H1 (cell line): ENCODE measurements around the gene TMEM59L. TPM values are rescaled to one million over a fixed set of nuclear protein-coding genes. Genes with fewer than 3 reads are reported as not detected.

Experiments
- CTCF ChIA-PET: fragments of 300-600 bp; sonication (Branson Sonifier 250); formaldehyde crosslinking; loops from one replicate; lab custom pipeline; 2021; ENCODE audit not compliant: partially characterized antibody; lab: Charles Lee
- POLR2A ChIA-PET: fragments of 300-600 bp; sonication (Branson Sonifier 250); formaldehyde crosslinking; loops from one replicate; lab custom pipeline; 2021; ENCODE audit warnings: inconsistent platforms; ENCODE audit not compliant: partially characterized antibody; lab: Charles Lee
- DNase-seq, 2 experiments: peaks; one replicate each; pipeline versions ENCODE4 v3.0.0 to v3.0.0-alpha.2; 2010 to 2022; ENCODE audit warnings: low spot score in 2 of 2, low read depth in 1 of 2, mixed read lengths in 1 of 2
- FAIRE-seq: peaks from 2 replicates; lab custom pipeline; 2011; peaks lifted over from hg19 to GRCh38; lab: Jason Lieb, UNC
- H2AFZ ChIP-seq: 2 replicates; pipeline ENCODE4 v1.8.1; 2012; ENCODE audit warnings: low read length, inconsistent platforms
- H2AK5ac ChIP-seq: 2 replicates; pipeline ENCODE4 v1.6.1; 2013; ENCODE audit warnings: low read depth, low read length
- H2BK120ac ChIP-seq: replicated peaks from 2 replicates; pipeline ENCODE3; 2013; ENCODE audit warnings: low read depth, low read length, inconsistent platforms
- H2BK12ac ChIP-seq: 2 replicates; pipeline ENCODE4 v1.6.1; 2013; ENCODE audit warnings: low read depth, low read length
- H2BK15ac ChIP-seq: 2 replicates; pipeline ENCODE4 v1.6.1; 2013; ENCODE audit warnings: low read length
- H2BK20ac ChIP-seq: 2 replicates; pipeline ENCODE4 v1.6.1; 2013; ENCODE audit warnings: low read length
- H2BK5ac ChIP-seq: 2 replicates; pipeline ENCODE4 v1.6.1; 2013; ENCODE audit warnings: low read depth, low read length
- H3K14ac ChIP-seq: 2 replicates; pipeline ENCODE4 v1.6.1; 2013; ENCODE audit warnings: inconsistent platforms; ENCODE audit not compliant: insufficient read length
- H3K18ac ChIP-seq: 2 replicates; pipeline ENCODE4 v1.6.1; 2013; ENCODE audit warnings: low read length; ENCODE audit errors: extremely low read depth
- H3K23ac ChIP-seq: 2 replicates; pipeline ENCODE4 v1.6.1; 2013; ENCODE audit warnings: inconsistent platforms; ENCODE audit not compliant: insufficient read length
- H3K23me2 ChIP-seq: 2 replicates; pipeline ENCODE4 v1.6.1; 2013; ENCODE audit warnings: low read depth, low read length
- H3K27ac ChIP-seq: 2 replicates; pipeline ENCODE4 v1.6.1; 2011; ENCODE audit warnings: low read depth, low read length, inconsistent platforms
- H3K27me3 ChIP-seq, 4 experiments: replicated peaks in 1 of 4; 1 replicate in 1 of 4; 2 replicates in 3 of 4; pipeline versions ENCODE4 v1.6.1 to v1.8.1; 2011 to 2013; ENCODE audit warnings: low read length in 3 of 4, mild to moderate bottlenecking in 3 of 4, inconsistent platforms in 2 of 4, mixed read lengths in 2 of 4, moderate library complexity in 1 of 4; ENCODE audit not compliant: control insufficient read depth in 3 of 4, insufficient read depth in 3 of 4; ENCODE audit errors: extremely low read depth in 1 of 4
- H3K36me3 ChIP-seq, 4 experiments: 2 replicates each; pipeline versions ENCODE4 v1.6.1 to v1.8.1; 2011 to 2013; ENCODE audit warnings: mild to moderate bottlenecking in 4 of 4, low read length in 3 of 4, moderate library complexity in 2 of 4, control low read depth in 1 of 4, inconsistent platforms in 1 of 4; ENCODE audit not compliant: insufficient read depth in 4 of 4, control insufficient read depth in 2 of 4
- H3K4ac ChIP-seq: replicated peaks from 2 replicates; pipeline ENCODE3; 2013; ENCODE audit warnings: low read length, low read depth, mixed read lengths, inconsistent platforms; ENCODE audit not compliant: insufficient read length
- H3K4me1 ChIP-seq, 4 experiments: replicated peaks in 1 of 4; 1 replicate in 1 of 4; 2 replicates in 3 of 4; pipeline versions ENCODE4 v1.6.1 to v1.8.1; 2011 to 2013; ENCODE audit warnings: low read length in 3 of 4, inconsistent platforms in 2 of 4, mixed read lengths in 1 of 4; ENCODE audit not compliant: insufficient read depth in 4 of 4, control insufficient read depth in 3 of 4
- H3K4me2 ChIP-seq, 2 experiments: 2 replicates each; pipeline versions ENCODE4 v1.6.1 to v1.8.1; 2011 to 2013; ENCODE audit warnings: low read depth in 2 of 2, low read length in 2 of 2, control low read depth in 1 of 2, inconsistent platforms in 1 of 2, mild to moderate bottlenecking in 1 of 2; ENCODE audit not compliant: insufficient read depth in 1 of 2
- H3K4me3 ChIP-seq, 4 experiments: fragments of 200-600, 300-600 bp in 1 of 4; sonication (generic), shearing (Covaris generic), sonication (Bioruptor Twin) in 1 of 4; 2 replicates each; pipeline versions ENCODE4 v1.5.1 to v1.8.1; 2011 to 2016; ENCODE audit warnings: low read length in 4 of 4, low read depth in 3 of 4, control low read depth in 2 of 4, inconsistent platforms in 2 of 4, mild to moderate bottlenecking in 2 of 4, mixed read lengths in 1 of 4, moderate library complexity in 1 of 4; ENCODE audit not compliant: insufficient read depth in 2 of 4; ENCODE audit errors: extremely low read depth in 1 of 4
- H3K56ac ChIP-seq: replicated peaks from 2 replicates; pipeline ENCODE3; 2013; ENCODE audit warnings: low read depth, mild to moderate bottlenecking, mixed read lengths, low read length, inconsistent platforms; ENCODE audit not compliant: insufficient read length
- H3K79me1 ChIP-seq: 2 replicates; pipeline ENCODE4 v1.6.1; 2013; ENCODE audit warnings: low read depth, low read length, control low read depth
- H3K79me2 ChIP-seq, 2 experiments: 2 replicates each; pipeline versions ENCODE4 v1.6.1 to v1.8.1; 2012 to 2013; ENCODE audit warnings: low read length in 2 of 2, mild to moderate bottlenecking in 2 of 2, inconsistent platforms in 1 of 2; ENCODE audit not compliant: insufficient read depth in 2 of 2, control insufficient read depth in 1 of 2
- H3K9ac ChIP-seq, 4 experiments: replicated peaks in 1 of 4; 1 replicate in 1 of 4; 2 replicates in 3 of 4; pipeline versions ENCODE4 v1.6.1 to v1.8.1; 2011 to 2013; ENCODE audit warnings: low read depth in 3 of 4, low read length in 3 of 4, control low read depth in 2 of 4, mild to moderate bottlenecking in 2 of 4, moderate library complexity in 2 of 4, inconsistent platforms in 1 of 4; ENCODE audit errors: extremely low read depth in 1 of 4
- H3K9me3 ChIP-seq, 2 experiments: 2 replicates each; pipeline versions ENCODE4 v1.6.1 to v1.8.1; 2012 to 2013; ENCODE audit warnings: mild to moderate bottlenecking in 2 of 2, moderate library complexity in 2 of 2, control low read depth in 1 of 2, inconsistent platforms in 1 of 2, low read depth in 1 of 2, low read length in 1 of 2, mixed read lengths in 1 of 2; ENCODE audit not compliant: insufficient read depth in 2 of 2
- H4K20me1 ChIP-seq, 2 experiments: replicated peaks in 1 of 2; 2 replicates each; pipeline versions ENCODE3 to v1.8.1; 2011 to 2013; ENCODE audit warnings: inconsistent platforms in 2 of 2, low read length in 2 of 2, mild to moderate bottlenecking in 1 of 2; ENCODE audit not compliant: insufficient read depth in 2 of 2, control insufficient read depth in 1 of 2
- H4K5ac ChIP-seq: 2 replicates; pipeline ENCODE4 v1.6.1; 2013; ENCODE audit warnings: low read length, low read depth, mixed read lengths, inconsistent platforms; ENCODE audit not compliant: insufficient read length
- H4K8ac ChIP-seq: 2 replicates; pipeline ENCODE4 v1.8.0; 2013; ENCODE audit warnings: mild to moderate bottlenecking, moderate library complexity, low read length, inconsistent platforms; ENCODE audit not compliant: insufficient read depth; ENCODE audit errors: extremely low read depth
- H4K91ac ChIP-seq: replicated peaks from 2 replicates; pipeline ENCODE3; 2013; ENCODE audit warnings: low read length, mixed read lengths, inconsistent platforms; ENCODE audit not compliant: insufficient read length
- CTBP2 ChIP-seq: IDR thresholded peaks from 2 replicates; pipeline ENCODE4 v1.7.0; 2011; ENCODE audit warnings: borderline replicate concordance, mild to moderate bottlenecking, moderate library complexity, mixed read lengths, low read length; ENCODE audit not compliant: insufficient read depth, insufficient read length
- EGR1 ChIP-seq: IDR thresholded peaks from 2 replicates; pipeline ENCODE4 v1.6.1; 2011; ENCODE audit warnings: low read depth, low read length, borderline replicate concordance
- GABPA ChIP-seq: IDR thresholded peaks from 2 replicates; pipeline ENCODE4 v1.6.1; 2011; ENCODE audit warnings: mild to moderate bottlenecking, low read length, moderate library complexity, borderline replicate concordance; ENCODE audit not compliant: insufficient read depth
- HDAC6 ChIP-seq: IDR thresholded peaks from one replicate; pipeline ENCODE4 v1.7.1; 2012; ENCODE audit warnings: low read depth, mild to moderate bottlenecking, inconsistent platforms, low read length, moderate library complexity
- KDM4A ChIP-seq: IDR thresholded peaks from one replicate; pipeline ENCODE4 v1.7.1; 2012; ENCODE audit warnings: low read depth, mild to moderate bottlenecking, moderate library complexity, low read length, inconsistent platforms; ENCODE audit not compliant: severe bottlenecking
- POLR2A ChIP-seq, 2 experiments: IDR thresholded peaks; 1 replicate in 1 of 2; 2 replicates in 1 of 2; pipeline ENCODE4 v1.6.1; 2011; ENCODE audit warnings: low read depth in 2 of 2, low read length in 2 of 2, mild to moderate bottlenecking in 2 of 2; ENCODE audit errors: control extremely low read depth in 1 of 2
- RXRA ChIP-seq: IDR thresholded peaks from 2 replicates; pipeline ENCODE4 v1.6.1; 2011; ENCODE audit warnings: low read depth, mild to moderate bottlenecking, low read length, moderate library complexity; ENCODE audit not compliant: insufficient read depth
- SAP30 ChIP-seq: fragments of 300-600 bp; sonication (generic); IDR thresholded peaks from 2 replicates; pipeline ENCODE4 v1.7.1; 2012; ENCODE audit warnings: low read length, moderate library complexity, mild to moderate bottlenecking, inconsistent platforms; ENCODE audit not compliant: insufficient read depth, insufficient replicate concordance
- TAF7 ChIP-seq: optimal IDR thresholded peaks from 2 replicates; pipeline ENCODE3; 2011; ENCODE audit warnings: low read depth, mild to moderate bottlenecking, inconsistent platforms, low read length, moderate library complexity, borderline replicate concordance
- USF2 ChIP-seq: IDR thresholded peaks from 2 replicates; pipeline ENCODE4 v1.6.1; 2011; ENCODE audit warnings: low read length, improper control_type of control experiment
- YY1 ChIP-seq: IDR thresholded peaks from 2 replicates; pipeline ENCODE4 v1.6.1; 2011; ENCODE audit warnings: low read depth, mild to moderate bottlenecking, low read length
- WGBS, 2 experiments: shearing (Covaris generic) in 1 of 2; methylation state at CpG; one replicate each; pipeline versions ENCODE4 v1.1.6 to v1.1.7; 2013 to 2015; ENCODE audit warnings: low lambda C conversion rate in 2 of 2, mixed read lengths in 2 of 2, inconsistent platforms in 1 of 2, low coverage in 1 of 2, missing lambda C conversion rate in 1 of 2; ENCODE audit not compliant: insufficient replicate concordance in 2 of 2, insufficient coverage in 1 of 2, insufficient read length in 1 of 2; ENCODE audit errors: extremely low coverage in 1 of 2, missing lambda C conversion rate in 1 of 2; 5-methylcytosine and 5-hydroxymethylcytosine counted together
- polyA plus RNA-seq, 7 experiments: library from polyadenylated mRNA; depleted of rRNA in 3 of 7; stranded (reverse) in 5 of 7; unstranded in 2 of 7; fragments of >200 nt in 5 of 7; fragments of 200-250 nt in 2 of 7; gene quantifications; 1 replicate in 5 of 7; 2 replicates in 1 of 7; 4 replicates in 1 of 7; pipeline versions ENCODE4 v1.2.1 to v1.2.3, GENCODE V29; 2011 to 2013; ENCODE audit warnings: missing spikeins in 2 of 7, mixed read lengths in 2 of 7
- total RNA-seq: library from RNA; stranded (reverse); fragmentation: NEBNext Ultra II Directional; extraction: Animal tissue kit (Norgen Biotek cat#: 25700); gene quantifications from 2 replicates; pipeline ENCODE4 v1.2.1, GENCODE V29; 2021

Gene TMEM59L
- total and polyA plus RNA-seq, 2 of the 8 experiments (the other 6 are each of a cell fraction or from before 2014, with no cell fraction given), result 4.0 to 12.2 TPM

DNA sequence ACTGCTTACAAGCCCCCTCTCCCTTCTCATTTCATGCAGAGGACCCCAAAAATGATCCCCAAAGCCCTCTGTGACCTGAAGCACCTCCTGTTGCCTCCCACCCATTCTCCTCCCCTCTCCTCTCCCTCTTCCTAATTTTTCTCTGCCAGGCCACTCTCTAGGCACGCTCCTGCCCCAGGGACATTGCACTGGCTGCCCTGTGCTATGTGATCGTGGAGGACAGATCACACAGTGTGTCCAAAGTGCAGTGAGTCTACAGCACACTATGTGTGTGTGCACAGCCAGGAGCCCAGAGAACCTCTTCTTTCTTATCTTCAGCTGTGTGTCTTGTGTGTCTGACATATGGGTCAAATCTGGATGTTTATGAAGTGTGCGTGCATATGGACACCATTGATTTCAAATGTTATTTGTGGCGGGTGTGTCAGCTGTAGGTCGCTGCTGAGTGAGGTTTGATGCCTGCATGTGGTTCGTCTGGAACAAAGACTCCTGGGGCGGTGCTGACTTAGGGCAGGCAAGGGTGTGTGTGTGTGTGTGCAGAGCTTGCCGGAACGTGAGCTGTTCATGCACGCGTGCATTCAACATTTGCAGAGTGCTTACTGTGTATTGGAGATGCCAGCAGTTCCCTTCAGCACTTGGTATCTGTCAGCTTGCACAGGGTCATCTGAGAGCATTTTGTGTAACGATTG, 22.1 kb downstream of the TMEM59L start:
- Histone ChIP-seq H3K36me3 (no peaks in the 10 kb centered on the region), H2BK20ac (no peak overlapping the region), H2BK120ac (no peak overlapping the region), H3K23me2 (peaks cover 8% of the 10 kb centered on the region; the same call in 1 of the 2 replicates), H4K8ac (no peak overlapping the region), H3K18ac (no peak overlapping the region), H2BK15ac (no peak overlapping the region), H3K79me1 (peaks cover 7% of the 10 kb centered on the region), H3K27me3 (peaks cover 0 to 11% (median 5%) of the 10 kb centered on the region in 4 experiments; a peak in 4 of 7 replicates), H3K9ac (no peak overlapping the region), H3K14ac (no peak overlapping the region), H2BK12ac (no peak overlapping the region), H2AFZ (no peak overlapping the region), H3K9me3 (no peaks in the 10 kb centered on the region), H4K5ac (no peak overlapping the region), H3K79me2 (peaks cover 2 to 4% of the 10 kb centered on the region in 2 experiments), H3K23ac (no peak overlapping the region), H4K91ac (no peak overlapping the region), H2AK5ac (no peak overlapping the region), H3K4ac (no peak overlapping the region), H4K20me1 (peaks cover 0 to 6% of the 10 kb centered on the region in 2 experiments), H3K4me1 (peaks cover 4 to 9% (median 4%) of the 10 kb centered on the region in 4 experiments; a peak in 5 of 7 replicates), H2BK5ac (no peak overlapping the region), H3K4me2 (no peak overlapping the region; a peak in 1 of 4 replicates), H3K56ac (no peak overlapping the region), H3K4me3 (no peak overlapping the region), H3K27ac (no peak overlapping the region)
- CTCF ChIA-PET, result interaction anchor here (1.0 to 1.3 kb wide), 7 partner anchors 9 to 115 kb away, joined by 3 to 6 read pairs (median 3); no protein-coding TSS in a partner anchor
- DNase-seq, result no peak
- POLR2A ChIA-PET, result interaction anchor here (0.8 to 2.3 kb wide), 7 partner anchors 11 to 63 kb away, joined by 3 to 9 read pairs (median 3); partner anchors contain the start of gene UBA52
- 86% methylated on average over 12 of the region's 12 CpGs; no CpG with 5 or more reads in 1 of the 2 experiments for WGBS, 2 experiments
- TF ChIP-seq POLR2A (IDR thresholded peaks at IDR 0.05; ENCODE audit: control extremely low read depth in 1 of 2, low read depth in 2 of 2, low read length in 2 of 2) (no peak), HDAC6 (no peak), EGR1 (no peak), GABPA (no peak), KDM4A (no peak), CTBP2 (no peak), TAF7 (no peak), SAP30 (no peak), RXRA (no peak), USF2 (no peak), YY1 (no peak)
- FAIRE-seq, result no peak
